GM23338 (cell line): ENCODE measurements around the gene RABGAP1L. TPM values are rescaled to one million over a fixed set of nuclear protein-coding genes. Genes with fewer than 3 reads are reported as not detected.

Experiments
- ATAC-seq: fragments of 200-7000 bp; cut with Tn5 transposase; 3 replicates; pipeline ENCODE4 v1.9.1; 2020
- DNase-seq: peaks from one replicate; pipeline ENCODE4 v3.0.0-alpha.2; 2015; ENCODE audit warnings: low spot score
- H2AFZ ChIP-seq: fragments of 200-600 bp; sonication (generic); 2 replicates; pipeline ENCODE4 v1.8.0; 2016; ENCODE audit warnings: antibody characterized with exemption, mild to moderate bottlenecking, moderate library complexity
- H3F3A ChIP-seq: fragments of 200-600 bp; sonication (generic); replicated peaks from 2 replicates; pipeline ENCODE4 v1.8.0; 2017; ENCODE audit warnings: antibody characterized with exemption, mixed run types, low read depth
- H3K27ac ChIP-seq: fragments of 200-600 bp; sonication (generic); 2 replicates; pipeline ENCODE4 v1.6.1; 2016; ENCODE audit warnings: low read depth
- H3K27me3 ChIP-seq: fragments of 200-600 bp; sonication (generic); 2 replicates; pipeline ENCODE4 v1.8.0; 2016; ENCODE audit warnings: mild to moderate bottlenecking, mixed run types, moderate library complexity; ENCODE audit not compliant: insufficient read depth
- H3K36me3 ChIP-seq: fragments of 200-600 bp; sonication (generic); 2 replicates; pipeline ENCODE4 v1.8.0; 2016; ENCODE audit warnings: mild to moderate bottlenecking; ENCODE audit not compliant: insufficient read depth
- H3K4me1 ChIP-seq: fragments of 200-600 bp; sonication (generic); 2 replicates; pipeline ENCODE4 v1.8.0; 2016; ENCODE audit warnings: mild to moderate bottlenecking, moderate library complexity; ENCODE audit not compliant: insufficient read depth
- H3K4me2 ChIP-seq: fragments of 200-600 bp; sonication (generic); 2 replicates; pipeline ENCODE4 v1.7.1; 2017; ENCODE audit warnings: mixed run types
- H3K4me3 ChIP-seq: fragments of 200-600 bp; sonication (generic); 2 replicates; pipeline ENCODE4 v1.6.1; 2016; ENCODE audit warnings: mixed run types
- H3K79me2 ChIP-seq: fragments of 200-600 bp; sonication (generic); replicated peaks from 2 replicates; pipeline ENCODE4 v1.8.0; 2017; ENCODE audit warnings: mild to moderate bottlenecking; ENCODE audit not compliant: insufficient read depth
- H3K9me2 ChIP-seq: fragments of 200-600 bp; sonication (generic); 2 replicates; pipeline ENCODE4 v1.8.0; 2017; ENCODE audit not compliant: insufficient read depth
- H4K20me1 ChIP-seq: fragments of 200-600 bp; sonication (generic); replicated peaks from 2 replicates; pipeline ENCODE4 v1.8.0; 2017; ENCODE audit warnings: mild to moderate bottlenecking; ENCODE audit not compliant: insufficient read depth
- H3K27ac Mint-ChIP-seq: 2 replicates; pipeline ENCODE4 v1.8.0; 2020; ENCODE audit warnings: inconsistent platforms, mild to moderate bottlenecking, moderate library complexity, mixed read lengths
- H3K27me3 Mint-ChIP-seq: 3 replicates; pipeline ENCODE4 v1.8.0; 2022; ENCODE audit warnings: low read depth, mild to moderate bottlenecking, moderate library complexity, mixed read lengths, inconsistent platforms; ENCODE audit not compliant: insufficient read depth, poor library complexity
- H3K36me3 Mint-ChIP-seq: 3 replicates; pipeline ENCODE4 v1.8.0; 2021; ENCODE audit warnings: low read depth, mild to moderate bottlenecking, inconsistent platforms, moderate library complexity, mixed read lengths
- H3K4me1 Mint-ChIP-seq: 3 replicates; pipeline ENCODE4 v1.8.0; 2020; ENCODE audit warnings: mild to moderate bottlenecking, inconsistent platforms, mixed read lengths
- H3K4me3 Mint-ChIP-seq: 3 replicates; pipeline ENCODE4 v1.8.0; 2021; ENCODE audit warnings: moderate library complexity, mild to moderate bottlenecking, inconsistent platforms, mixed read lengths
- H3K9me3 Mint-ChIP-seq: 3 replicates; pipeline ENCODE4 v1.8.0; 2020; ENCODE audit warnings: moderate library complexity, mild to moderate bottlenecking, inconsistent platforms, mixed read lengths
- CREB1 ChIP-seq: fragments of 250-450 bp; sonication (Bioruptor Pico); IDR thresholded peaks from 2 replicates; pipeline ENCODE4 v1.5.0; 2020; ENCODE audit warnings: low read depth, mild to moderate bottlenecking, moderate library complexity
- CTCF ChIP-seq, 2 experiments: fragments of 200-600 bp in 1 of 2; sonication (generic) in 1 of 2; conservative IDR thresholded peaks; 2 replicates each; pipeline versions ENCODE4 v1.5.1 to v1.6.1; 2016 to 2017; ENCODE audit warnings: antibody characterized with exemption in 2 of 2, low read depth in 2 of 2, mild to moderate bottlenecking in 2 of 2, moderate library complexity in 1 of 2
- ETS1 ChIP-seq: IDR thresholded peaks from 2 replicates; pipeline ENCODE4 v1.6.1; 2016; ENCODE audit warnings: antibody characterized with exemption
- EZH2 ChIP-seq: fragments of 200-600 bp; sonication (generic); IDR thresholded peaks from one replicate; pipeline ENCODE4 v1.8.0; 2017; ENCODE audit warnings: antibody characterized with exemption, mild to moderate bottlenecking, low read depth; ENCODE audit not compliant: unreplicated experiment
- EZH2phosphoT487 ChIP-seq: fragments of 200-600 bp; sonication (generic); IDR thresholded peaks from one replicate; pipeline ENCODE4 v1.8.1; 2018; ENCODE audit warnings: antibody characterized with exemption; ENCODE audit not compliant: unreplicated experiment
- JUNB ChIP-seq: IDR thresholded peaks from one replicate; pipeline ENCODE4 v1.6.1; 2016; ENCODE audit warnings: antibody characterized with exemption; ENCODE audit not compliant: unreplicated experiment
- NANOG ChIP-seq: IDR thresholded peaks from 2 replicates; pipeline ENCODE4 v1.6.1; 2016; ENCODE audit warnings: antibody characterized with exemption, borderline replicate concordance
- POLR2AphosphoS5 ChIP-seq: IDR thresholded peaks from 2 replicates; pipeline ENCODE4 v1.6.1; 2016; ENCODE audit warnings: antibody characterized with exemption, low read depth
- REST ChIP-seq: IDR thresholded peaks from one replicate; pipeline ENCODE4 v1.6.1; 2018; ENCODE audit warnings: antibody characterized with exemption; ENCODE audit not compliant: unreplicated experiment
- STAT1 ChIP-seq: IDR thresholded peaks from one replicate; pipeline ENCODE4 v1.6.1; 2016; ENCODE audit warnings: antibody characterized with exemption; ENCODE audit not compliant: unreplicated experiment
- ZNF114 ChIP-seq: fragments of 250-450 bp; sonication (Bioruptor Pico); IDR thresholded peaks from 2 replicates; pipeline ENCODE4 v1.5.0; 2020; ENCODE audit warnings: mild to moderate bottlenecking, moderate library complexity
- ZNF331 ChIP-seq: fragments of 250-450 bp; sonication (Bioruptor Pico); IDR thresholded peaks from 2 replicates; pipeline ENCODE4 v1.5.0; 2020; ENCODE audit warnings: low read depth, mild to moderate bottlenecking, moderate library complexity
- polyA plus RNA-seq: library from polyadenylated mRNA; unstranded; fragments of >200 nt; fragmentation: Nextera tagmentation; extraction: Ambion mirVana; gene quantifications from 2 replicates; pipeline ENCODE4 v1.2.1, GENCODE V29; 2016
- total RNA-seq: library from RNA; depleted of rRNA; stranded (reverse); fragments of >200 nt; shearing (Covaris generic); gene quantifications from 2 replicates; pipeline ENCODE4 v1.2.3, GENCODE V29; 2014

Gene RABGAP1L
- total and polyA plus RNA-seq, 2 experiments from 2014 or later: 83.2 to 136 TPM

- Histone ChIP-seq H3K36me3 (no peaks in the 10 kb centered on the region), H2AFZ (no peak overlapping the region), H3F3A (no peaks in the 10 kb centered on the region), H3K9me2 (no peaks in the 10 kb centered on the region; the same call in 1 of the 2 replicates), H3K79me2 (no peaks in the 10 kb centered on the region), H3K27ac (no peak overlapping the region), H3K4me2 (no peak overlapping the region), H3K4me1 (no peaks in the 10 kb centered on the region), H3K27me3 (no peaks in the 10 kb centered on the region), H4K20me1 (no peaks in the 10 kb centered on the region), H3K4me3 (no peak overlapping the region)
- Mint-ChIP-seq H3K9me3 (no peaks in the 10 kb centered on the region), H3K4me1 (no peaks in the 10 kb centered on the region), H3K4me3 (no peak overlapping the region), H3K36me3 (no peaks in the 10 kb centered on the region), H3K27me3 (no peaks in the 10 kb centered on the region), H3K27ac (no peak overlapping the region; the same call in 1 of the 2 replicates)
- TF ChIP-seq REST: no peak
- TF ChIP-seq JUNB: no peak
- TF ChIP-seq EZH2: no peak
- no peak for TF ChIP-seq CTCF (conservative IDR thresholded peaks at IDR 0.05; ENCODE audit: low read depth in 2 of 2)
- TF ChIP-seq ETS1: no peak
- no peak for TF ChIP-seq ZNF114
- no peak for TF ChIP-seq ZNF331 (CRISPR knock-in tag)
- no peak for TF ChIP-seq EZH2phosphoT487
- no peak for TF ChIP-seq CREB1
- no peak for TF ChIP-seq NANOG
- ATAC-seq: no peak
- no peak for DNase-seq
Observed at GRCh38 chr1:174469687-174470086, 310.4 kb downstream of the RABGAP1L start.

GRCh38 chr1:174479281-174479680 is 320.0 kb downstream of the RABGAP1L start:
- ATAC-seq: no peak
- Histone ChIP-seq H2AFZ (no peak overlapping the region), H3K9me2 (no peaks in the 10 kb centered on the region), H3K27me3 (no peaks in the 10 kb centered on the region), H3K36me3 (no peaks in the 10 kb centered on the region), H3K4me2 (no peak overlapping the region), H3K27ac (no peak overlapping the region), H3K4me1 (no peaks in the 10 kb centered on the region), H4K20me1 (no peaks in the 10 kb centered on the region), H3K4me3 (no peak overlapping the region), H3F3A (no peaks in the 10 kb centered on the region), H3K79me2 (no peaks in the 10 kb centered on the region)
- Mint-ChIP-seq H3K4me1 (no peaks in the 10 kb centered on the region), H3K36me3 (no peaks in the 10 kb centered on the region), H3K4me3 (no peak overlapping the region), H3K27ac (no peak overlapping the region), H3K27me3 (no peaks in the 10 kb centered on the region), H3K9me3 (no peaks in the 10 kb centered on the region)
- no peak for DNase-seq
- TF ChIP-seq POLR2AphosphoS5 (no peak), ZNF114 (no peak), REST (no peak), ETS1 (no peak), STAT1 (no peak)
